ENCODE data around the gene DCANP1. TPM values are rescaled to one million over a fixed set of nuclear protein-coding genes. Genes with fewer than 3 reads are reported as not detected.

DCANP1 gene
- total and polyA plus RNA-seq, 2 of the 13 experiments (the other 11 are each of a cell fraction or from before 2014, with no cell fraction given), result not detected

GRCh38 chr5:135482381-135482933 lies 35.3 kb upstream of the DCANP1 start (continued):
- TF ChIP-seq, protein P1, sequence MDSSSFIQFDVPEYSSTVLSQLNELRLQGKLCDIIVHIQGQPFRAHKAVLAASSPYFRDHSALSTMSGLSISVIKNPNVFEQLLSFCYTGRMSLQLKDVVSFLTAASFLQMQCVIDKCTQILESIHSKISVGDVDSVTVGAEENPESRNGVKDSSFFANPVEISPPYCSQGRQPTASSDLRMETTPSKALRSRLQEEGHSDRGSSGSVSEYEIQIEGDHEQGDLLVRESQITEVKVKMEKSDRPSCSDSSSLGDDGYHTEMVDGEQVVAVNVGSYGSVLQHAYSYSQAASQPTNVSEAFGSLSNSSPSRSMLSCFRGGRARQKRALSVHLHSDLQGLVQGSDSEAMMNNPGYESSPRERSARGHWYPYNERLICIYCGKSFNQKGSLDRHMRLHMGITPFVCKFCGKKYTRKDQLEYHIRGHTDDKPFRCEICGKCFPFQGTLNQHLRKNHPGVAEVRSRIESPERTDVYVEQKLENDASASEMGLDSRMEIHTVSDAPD (CRISPR knock-in tag; IDR thresholded peaks at IDR 0.05), result peak; percentile 74
- TF ChIP-seq HOXA5 (CRISPR knock-in tag; IDR thresholded peaks at IDR 0.05) (no peak), ZNF431 (CRISPR knock-in tag; IDR thresholded peaks at IDR 0.05; ENCODE audit: borderline replicate concordance, low read depth) (no peak), ZNF574 (CRISPR knock-in tag; IDR thresholded peaks at IDR 0.05) (peak; percentile 86), ZFP36 (IDR thresholded peaks at IDR 0.05; ENCODE audit: borderline replicate concordance, low read depth, low read length, partially characterized antibody) (no peak), HNF4G (IDR thresholded peaks at IDR 0.05; ENCODE audit: borderline replicate concordance, low read depth, low read length) (peak; percentile 81), HNF4G (CRISPR knock-in tag; IDR thresholded peaks at IDR 0.05; ENCODE audit: borderline replicate concordance, low read depth) (no peak; the same call in 1 of the 2 replicates), KMT2B (CRISPR knock-in tag; IDR thresholded peaks at IDR 0.05) (no peak), DBP (CRISPR knock-in tag; IDR thresholded peaks at IDR 0.05; ENCODE audit: not compliant biosample characterization) (no peak), PPARG (CRISPR knock-in tag; conservative IDR thresholded peaks at IDR 0.05) (no peak), TRIM24 (CRISPR knock-in tag; IDR thresholded peaks at IDR 0.05) (peak; percentile 93), BCL3 (CRISPR knock-in tag; IDR thresholded peaks at IDR 0.05) (no peak), GRHL1 (CRISPR knock-in tag; conservative IDR thresholded peaks at IDR 0.05) (no peak), ZNF652 (CRISPR knock-in tag; IDR thresholded peaks at IDR 0.05; ENCODE audit: borderline replicate concordance, low read depth) (0 out of 2 replicates have a peak, but pooled peaks have one; percentile 15), ZSCAN30 (CRISPR knock-in tag; IDR thresholded peaks at IDR 0.05) (no peak), ZNF501 (CRISPR knock-in tag; IDR thresholded peaks at IDR 0.05) (no peak)
- TF ChIP-seq, protein P2, sequence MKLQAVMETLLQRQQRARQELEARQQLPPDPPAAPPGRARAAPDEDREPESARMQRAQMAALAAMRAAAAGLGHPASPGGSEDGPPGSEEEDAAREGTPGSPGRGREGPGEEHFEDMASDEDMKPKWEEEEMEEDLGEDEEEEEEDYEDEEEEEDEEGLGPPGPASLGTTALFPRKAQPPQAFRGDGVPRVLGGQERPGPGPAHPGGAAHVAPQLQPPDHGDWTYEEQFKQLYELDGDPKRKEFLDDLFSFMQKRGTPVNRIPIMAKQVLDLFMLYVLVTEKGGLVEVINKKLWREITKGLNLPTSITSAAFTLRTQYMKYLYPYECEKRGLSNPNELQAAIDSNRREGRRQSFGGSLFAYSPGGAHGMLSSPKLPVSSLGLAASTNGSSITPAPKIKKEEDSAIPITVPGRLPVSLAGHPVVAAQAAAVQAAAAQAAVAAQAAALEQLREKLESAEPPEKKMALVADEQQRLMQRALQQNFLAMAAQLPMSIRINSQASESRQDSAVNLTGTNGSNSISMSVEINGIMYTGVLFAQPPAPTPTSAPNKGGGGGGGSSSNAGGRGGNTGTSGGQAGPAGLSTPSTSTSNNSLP (IDR thresholded peaks at IDR 0.05; ENCODE audit: low read depth, low read length), result peak; percentile 71; the same call in 1 of the 2 replicates
- TF ChIP-seq, protein P3, sequence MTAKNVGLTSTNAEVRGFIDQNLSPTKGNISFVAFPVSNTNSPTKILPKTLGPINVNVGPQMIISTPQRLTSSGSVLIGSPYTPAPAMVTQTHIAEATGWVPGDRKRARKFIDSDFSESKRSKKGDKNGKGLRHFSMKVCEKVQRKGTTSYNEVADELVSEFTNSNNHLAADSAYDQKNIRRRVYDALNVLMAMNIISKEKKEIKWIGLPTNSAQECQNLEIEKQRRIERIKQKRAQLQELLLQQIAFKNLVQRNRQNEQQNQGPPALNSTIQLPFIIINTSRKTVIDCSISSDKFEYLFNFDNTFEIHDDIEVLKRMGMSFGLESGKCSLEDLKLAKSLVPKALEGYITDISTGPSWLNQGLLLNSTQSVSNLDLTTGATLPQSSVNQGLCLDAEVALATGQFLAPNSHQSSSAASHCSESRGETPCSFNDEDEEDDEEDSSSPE (CRISPR knock-in tag; IDR thresholded peaks at IDR 0.05), result peak; percentile 49; the same call in 1 of the 2 replicates

All from HepG2 (cell line).